Keratinocyte (primary cell): ENCODE measurements around the gene NKX2-2. TPM values are rescaled to one million over a fixed set of nuclear protein-coding genes. Genes with fewer than 3 reads are reported as not detected.

Experiments used
- DNase-seq: peaks from one replicate; pipeline ENCODE4 v3.0.0-alpha.2; 2011; ENCODE audit warnings: low read depth, missing footprints, low spot score
- FAIRE-seq: peaks from 2 replicates; lab custom pipeline; 2011; peaks lifted over from hg19 to GRCh38; lab: Jason Lieb, UNC
- H2AFZ ChIP-seq: 2 replicates; pipeline ENCODE4 v1.6.0; 2012; ENCODE audit warnings: low read length, control low read depth, inconsistent platforms; ENCODE audit not compliant: control insufficient read depth
- H3K27ac ChIP-seq: 2 replicates; pipeline ENCODE4 v1.5.1; 2011; ENCODE audit warnings: low read length; ENCODE audit not compliant: control insufficient read depth, insufficient read depth
- H3K27me3 ChIP-seq: 3 replicates; pipeline ENCODE4 v1.6.0; 2011; ENCODE audit warnings: low read length; ENCODE audit not compliant: control insufficient read depth, insufficient read depth; ENCODE audit errors: extremely low read depth
- H3K36me3 ChIP-seq, 2 experiments: 2 replicates in 1 of 2; 3 replicates in 1 of 2; pipeline ENCODE4 v1.5.1; 2011; ENCODE audit warnings: low read length in 2 of 2, mild to moderate bottlenecking in 1 of 2; ENCODE audit not compliant: control insufficient read depth in 2 of 2, insufficient read depth in 2 of 2; ENCODE audit errors: extremely low read depth in 1 of 2
- H3K4me1 ChIP-seq: 3 replicates; pipeline ENCODE4 v1.5.1; 2011; ENCODE audit warnings: low read length; ENCODE audit not compliant: control insufficient read depth, insufficient read depth; ENCODE audit errors: extremely low read depth
- H3K4me2 ChIP-seq: 3 replicates; pipeline ENCODE4 v1.6.0; 2011; ENCODE audit warnings: low read depth, low read length; ENCODE audit not compliant: control insufficient read depth, insufficient read depth; ENCODE audit errors: extremely low read depth
- H3K4me3 ChIP-seq, 3 experiments: fragments of 200-600 bp in 1 of 3; sonication (generic) in 1 of 3; 2 replicates in 2 of 3; 3 replicates in 1 of 3; pipeline ENCODE4 v1.5.1; 2011 to 2016; ENCODE audit warnings: low read length in 3 of 3, mild to moderate bottlenecking in 3 of 3, control low read depth in 2 of 3, inconsistent platforms in 1 of 3, low read depth in 1 of 3, mixed read lengths in 1 of 3, mixed run types in 1 of 3, moderate library complexity in 1 of 3; ENCODE audit not compliant: control insufficient read depth in 2 of 3, insufficient read depth in 2 of 3; ENCODE audit errors: extremely low read depth in 1 of 3
- H3K79me2 ChIP-seq: 2 replicates; pipeline ENCODE4 v1.6.0; 2012; ENCODE audit warnings: low read length; ENCODE audit not compliant: control insufficient read depth, insufficient read depth
- H3K9ac ChIP-seq: 3 replicates; pipeline ENCODE4 v1.6.0; 2011; ENCODE audit warnings: low read length; ENCODE audit not compliant: control insufficient read depth, insufficient read depth; ENCODE audit errors: extremely low read depth
- H3K9me1 ChIP-seq: 3 replicates; pipeline ENCODE4 v1.6.0; 2011; ENCODE audit warnings: low read length; ENCODE audit not compliant: control insufficient read depth, insufficient read depth; ENCODE audit errors: extremely low read depth
- H3K9me3 ChIP-seq: 2 replicates; pipeline ENCODE4 v1.5.1; 2012; ENCODE audit warnings: low read depth, low read length; ENCODE audit not compliant: control insufficient read depth
- H4K20me1 ChIP-seq: 3 replicates; pipeline ENCODE4 v1.6.0; 2011; ENCODE audit warnings: low read length; ENCODE audit not compliant: control insufficient read depth, insufficient read depth; ENCODE audit errors: extremely low read depth
- CTCF ChIP-seq, 3 experiments: IDR thresholded peaks in 1 of 3; conservative IDR thresholded peaks in 1 of 3; optimal IDR thresholded peaks in 1 of 3; 2 replicates in 2 of 3; 3 replicates in 1 of 3; pipeline versions ENCODE3 to v1.5.1; 2011; ENCODE audit warnings: low read length in 3 of 3, mild to moderate bottlenecking in 3 of 3, moderate library complexity in 2 of 3, control low read depth in 1 of 3, inconsistent platforms in 1 of 3; ENCODE audit not compliant: insufficient read depth in 2 of 3; ENCODE audit errors: extremely low read depth in 1 of 3
- EZH2 ChIP-seq: IDR thresholded peaks from one replicate; pipeline ENCODE4 v1.6.1; 2012; ENCODE audit warnings: inconsistent platforms, mild to moderate bottlenecking, low read length, moderate library complexity
- dilution Hi-C: fragments of 300-500 bp; cut with MboI; formaldehyde crosslinking; loops from one replicate; pipeline ENCODE4 v1.7.0; 2020; ENCODE audit warnings: low sequenced_read_pairs; ENCODE audit not compliant: extremely low pct_ligation_motif_present
- polyA plus RNA-seq, 5 experiments: library from polyadenylated mRNA; depleted of rRNA in 3 of 5; stranded (reverse) in 3 of 5; stranded (forward) in 1 of 5; unstranded in 1 of 5; fragments of >200 nt; gene quantifications; 1 replicate in 1 of 5; 2 replicates in 3 of 5; 3 replicates in 1 of 5; pipeline versions ENCODE4 v1.2.1 to v1.2.3, GENCODE V29; 2011 to 2012; ENCODE audit warnings: missing spikeins in 2 of 5, low read depth in 1 of 5, low replicate concordance in 1 of 5

The NKX2-2 gene
- polyA plus RNA-seq, 1 donor (not counting 4 experiments of a cell fraction or from before 2014, with no cell fraction given): not detected

DNA sequence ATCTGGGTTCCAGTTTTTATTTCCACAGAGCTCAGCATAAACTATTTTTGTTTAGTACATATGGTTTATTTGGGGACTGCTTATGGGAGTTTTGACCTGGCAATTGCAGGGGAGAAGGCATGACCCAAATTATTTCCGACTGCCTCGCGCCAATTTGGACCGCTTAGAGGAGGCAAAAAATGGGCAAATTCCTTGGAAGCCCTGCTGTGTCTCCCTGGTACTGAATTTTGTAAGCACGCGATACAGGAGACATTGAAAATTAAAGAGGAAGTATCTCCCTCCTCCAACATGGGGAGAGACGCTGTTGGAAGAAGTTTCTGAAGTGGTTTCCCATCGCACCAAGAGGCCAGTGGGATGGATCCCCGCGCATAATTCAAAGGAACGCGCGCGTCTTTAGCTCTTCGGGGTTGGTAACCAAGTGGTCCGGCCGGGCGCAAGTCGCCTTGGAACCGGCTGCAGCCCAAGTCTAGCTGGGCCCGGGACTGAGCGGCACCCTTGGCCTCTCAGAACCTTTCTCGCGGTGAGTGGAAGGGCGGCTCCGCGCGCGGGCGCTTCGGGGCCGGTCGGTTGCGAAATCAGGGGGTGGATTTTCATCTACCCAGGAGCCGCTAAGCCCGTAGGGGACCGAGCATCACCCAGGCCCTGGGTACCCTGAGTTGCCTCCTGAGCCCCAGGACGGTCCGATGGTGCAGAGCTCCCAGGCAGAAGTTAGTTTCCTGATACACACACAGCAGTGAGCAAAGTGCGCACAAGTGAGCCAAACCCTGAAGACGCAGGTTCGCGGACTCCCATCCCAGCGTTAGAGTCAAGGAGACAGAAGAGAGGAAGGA is 6.2 kb downstream of the NKX2-2 start:
- Histone ChIP-seq H3K4me1 (peaks cover 8% of the 10 kb centered on the region), H3K27me3 (peaks cover 78% of the 10 kb centered on the region)
- dilution Hi-C loops: no loop called here

DNA sequence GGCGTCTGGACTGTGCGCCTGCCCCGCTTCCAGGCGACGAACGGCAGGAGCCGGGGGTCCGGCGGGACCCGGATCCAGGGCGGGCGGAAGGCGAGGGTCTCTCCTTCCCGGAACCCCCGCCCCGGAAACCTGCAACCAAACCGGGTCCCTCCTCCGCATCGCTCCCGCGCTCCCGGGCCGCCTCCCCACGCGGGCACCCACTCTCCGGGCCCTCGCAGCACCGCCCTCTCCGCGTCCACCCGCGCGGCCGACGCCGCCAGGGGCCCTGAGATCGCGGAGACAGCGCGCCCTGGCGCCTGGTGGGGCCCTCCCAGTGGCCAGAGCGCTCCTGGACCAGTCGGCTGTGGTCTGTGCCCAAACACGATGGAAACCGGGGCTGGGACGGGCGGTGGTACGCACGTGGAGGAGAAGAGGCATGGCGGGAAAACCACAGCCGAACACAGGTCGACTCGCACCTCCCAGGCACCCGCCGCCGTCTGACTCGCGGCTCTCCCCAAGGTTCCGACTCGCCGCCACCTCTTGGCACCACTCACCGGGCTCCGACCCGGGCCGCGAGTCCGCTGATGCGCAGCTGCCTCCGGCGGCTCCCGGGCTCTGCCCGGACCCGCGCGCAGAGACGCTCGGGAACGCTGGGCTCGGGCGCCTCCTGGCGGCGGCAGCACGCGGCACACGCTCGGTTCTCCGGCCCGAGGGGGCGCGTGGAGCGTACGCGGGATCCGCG is 7.9 kb downstream of the NKX2-2 start:
- Histone ChIP-seq H3K4me1 (peaks cover 5% of the 10 kb centered on the region), H3K4me2 (peak overlapping the region; percentile 81), H3K9me1 (no peaks in the 10 kb centered on the region), H3K27ac (no peak overlapping the region), H3K79me2 (no peaks in the 10 kb centered on the region), H3K36me3 (no peaks in the 10 kb centered on the region), H3K27me3 (peaks cover 61% of the 10 kb centered on the region), H4K20me1 (peaks cover 7% of the 10 kb centered on the region), H3K9me3 (no peaks in the 10 kb centered on the region), H3K9ac (no peak overlapping the region), H2AFZ (peak overlapping the region; percentile 87), H3K4me3 (peak overlapping the region; percentile 48 to 63 (median 57))
- dilution Hi-C loops: no loop called here
- FAIRE-seq (no peak), DNase-seq (no peak)
- TF ChIP-seq CTCF (optimal IDR thresholded peaks at IDR 0.05 in 1 of 3, IDR thresholded peaks at IDR 0.05 in 1 of 3, conservative IDR thresholded peaks at IDR 0.05 in 1 of 3; ENCODE audit: extremely low read depth in 1 of 3, insufficient read depth in 2 of 3, low read length in 3 of 3): peak in 2 of 3 experiments; percentile 78 to 81
- no peak for TF ChIP-seq EZH2

More for the DNA sequence above, 6.2 kb downstream of the NKX2-2 start:
- no peak for FAIRE-seq
- TF ChIP-seq EZH2 (peak; percentile 91), CTCF (optimal IDR thresholded peaks at IDR 0.05 in 1 of 3, IDR thresholded peaks at IDR 0.05 in 1 of 3, conservative IDR thresholded peaks at IDR 0.05 in 1 of 3; ENCODE audit: extremely low read depth in 1 of 3, insufficient read depth in 2 of 3, low read length in 3 of 3) (no peak)
- Histone ChIP-seq H3K9ac (no peak overlapping the region), H3K4me2 (no peak overlapping the region), H3K36me3 (no peaks in the 10 kb centered on the region), H3K9me1 (no peaks in the 10 kb centered on the region), H4K20me1 (peaks cover 7% of the 10 kb centered on the region), H3K79me2 (no peaks in the 10 kb centered on the region), H3K27ac (no peak overlapping the region), H3K4me3 (no peak overlapping the region), H2AFZ (no peak overlapping the region), H3K9me3 (no peaks in the 10 kb centered on the region)
- no peak for DNase-seq
